ENCODE data around the gene DCUN1D3.

The DCUN1D3 gene

GRCh38 chr16:20918486-20919239 lies 18.5 kb upstream of the DCUN1D3 start:
- DNase-seq, result no peak

- no peak for DNase-seq
Measured at GRCh38 chr16:20916942-20917341, 16.8 kb upstream of the DCUN1D3 start.

GRCh38 chr16:20916289-20916688 lies 16.1 kb upstream of the DCUN1D3 start:
- no peak for DNase-seq

- no peak for DNase-seq
Measured at GRCh38 chr16:20911361-20911760, 11.2 kb upstream of the DCUN1D3 start.

GRCh38 chr16:20910781-20911321 lies 10.7 kb upstream of the DCUN1D3 start:
- no peak for DNase-seq

GRCh38 chr16:20906341-20907255 lies 6.4 kb upstream of the DCUN1D3 start:
- DNase-seq, result no peak

- no peak for DNase-seq
Measured at GRCh38 chr16:20905576-20905975, 5.4 kb upstream of the DCUN1D3 start.

GRCh38 chr16:20904507-20905081 lies 4.4 kb upstream of the DCUN1D3 start:
- DNase-seq, result peak; percentile 54

GRCh38 chr16:20903899-20904506 lies 3.8 kb upstream of the DCUN1D3 start:
- DNase-seq, result no peak

- DNase-seq, result no peak
Measured at GRCh38 chr16:20903116-20903898, 3.1 kb upstream of the DCUN1D3 start.

GRCh38 chr16:20902426-20902825 lies 2.3 kb upstream of the DCUN1D3 start:
- DNase-seq, result no peak

- peak; percentile 25 for DNase-seq
Measured at GRCh38 chr16:20901436-20902112, 1.4 kb upstream of the DCUN1D3 start.

GRCh38 chr16:20901068-20901435 lies 894 bp upstream of the DCUN1D3 start:
- DNase-seq, result no peak

- DNase-seq, result no peak
Measured at GRCh38 chr16:20899477-20900298, 470 bp downstream of the DCUN1D3 start.

GRCh38 chr16:20899071-20899470 lies 1.1 kb downstream of the DCUN1D3 start:
- no peak for DNase-seq

GRCh38 chr16:20897922-20898321 lies 2.2 kb downstream of the DCUN1D3 start:
- DNase-seq, result no peak

GRCh38 chr16:20897253-20897897 lies 2.8 kb downstream of the DCUN1D3 start:
- DNase-seq, result no peak

GRCh38 chr16:20894388-20894787 lies 5.8 kb downstream of the DCUN1D3 start:
- no peak for DNase-seq

GRCh38 chr16:20889625-20890275 lies 10.4 kb downstream of the DCUN1D3 start:
- DNase-seq, result no peak

- no peak for DNase-seq
Measured at GRCh38 chr16:20887207-20887606, 13.0 kb downstream of the DCUN1D3 start.
